CD4-positive, alpha-beta T cell treated with Interferon gamma for 1 hour (primary cell): Measurements from ENCODE around the gene PFDN5.

ENCODE experiments used
- DNase-seq: peaks from one replicate; pipeline ENCODE4 v3.0.0-alpha.2; 2020

PFDN5 gene

GRCh38 chr12:53295070-53295890 lies at the start of gene PFDN5:
Gene PFDN5, plus strand, starts transcription at chr12:53295542. Its CDS starts 26 bp downstream, at chr12:53295568.
- peak; percentile 91 for DNase-seq

GRCh38 chr12:53251477-53252348 lies 43.6 kb upstream of the PFDN5 start:
- peak; percentile 63 for DNase-seq

GRCh38 chr12:53252349-53252916 lies 42.9 kb upstream of the PFDN5 start:
- no peak for DNase-seq

- no peak for DNase-seq
Observed at GRCh38 chr12:53253298-53253697, 42.0 kb upstream of the PFDN5 start.

- DNase-seq: no peak
Observed at GRCh38 chr12:53254816-53255545, 40.4 kb upstream of the PFDN5 start.

GRCh38 chr12:53255996-53256395 lies 39.3 kb upstream of the PFDN5 start:
- no peak for DNase-seq

GRCh38 chr12:53258541-53259539 lies 36.5 kb upstream of the PFDN5 start:
- no peak for DNase-seq

- no peak for DNase-seq
Observed at GRCh38 chr12:53259891-53260290, 35.5 kb upstream of the PFDN5 start.

GRCh38 chr12:53265783-53266182 lies 29.6 kb upstream of the PFDN5 start:
- DNase-seq: no peak

- no peak for DNase-seq
Observed at GRCh38 chr12:53267306-53267998, 27.9 kb upstream of the PFDN5 start.

GRCh38 chr12:53267999-53268629 lies 27.2 kb upstream of the PFDN5 start, which contains the start of gene ESPL1:
Gene ESPL1, plus strand, starts transcription at chr12:53268299. Its CDS starts 468 bp downstream, at chr12:53268767.
- peak; percentile 83 for DNase-seq

GRCh38 chr12:53268630-53269562 lies 26.4 kb upstream of the PFDN5 start:
- DNase-seq: no peak

GRCh38 chr12:53274445-53274844 lies 20.9 kb upstream of the PFDN5 start:
- DNase-seq: no peak

- no peak for DNase-seq
Observed at GRCh38 chr12:53276511-53276910, 18.8 kb upstream of the PFDN5 start.

- no peak for DNase-seq
Observed at GRCh38 chr12:53277981-53278380, 17.4 kb upstream of the PFDN5 start.

- no peak for DNase-seq
Observed at GRCh38 chr12:53279283-53279869, 16.0 kb upstream of the PFDN5 start.

- no peak for DNase-seq
Observed at GRCh38 chr12:53279888-53280498, 15.3 kb upstream of the PFDN5 start.

GRCh38 chr12:53286448-53286847 lies 8.9 kb upstream of the PFDN5 start:
- DNase-seq: no peak
